NCI-H510A (cell line): ENCODE results near the gene HSD17B4.
A peak's percentile ranks its signal among the peaks of the same experiment; 100 is the strongest.
"Not testable (repeated sequence)": the region's sequence is repeated elsewhere in the genome, so short reads cannot be mapped to it uniquely, and the experiment has no call there.

Source experiments
- DNase-seq: peaks from one replicate; lab custom pipeline; 2025; lab: John Stamatoyannopoulos, UW

HSD17B4 gene, protein sequence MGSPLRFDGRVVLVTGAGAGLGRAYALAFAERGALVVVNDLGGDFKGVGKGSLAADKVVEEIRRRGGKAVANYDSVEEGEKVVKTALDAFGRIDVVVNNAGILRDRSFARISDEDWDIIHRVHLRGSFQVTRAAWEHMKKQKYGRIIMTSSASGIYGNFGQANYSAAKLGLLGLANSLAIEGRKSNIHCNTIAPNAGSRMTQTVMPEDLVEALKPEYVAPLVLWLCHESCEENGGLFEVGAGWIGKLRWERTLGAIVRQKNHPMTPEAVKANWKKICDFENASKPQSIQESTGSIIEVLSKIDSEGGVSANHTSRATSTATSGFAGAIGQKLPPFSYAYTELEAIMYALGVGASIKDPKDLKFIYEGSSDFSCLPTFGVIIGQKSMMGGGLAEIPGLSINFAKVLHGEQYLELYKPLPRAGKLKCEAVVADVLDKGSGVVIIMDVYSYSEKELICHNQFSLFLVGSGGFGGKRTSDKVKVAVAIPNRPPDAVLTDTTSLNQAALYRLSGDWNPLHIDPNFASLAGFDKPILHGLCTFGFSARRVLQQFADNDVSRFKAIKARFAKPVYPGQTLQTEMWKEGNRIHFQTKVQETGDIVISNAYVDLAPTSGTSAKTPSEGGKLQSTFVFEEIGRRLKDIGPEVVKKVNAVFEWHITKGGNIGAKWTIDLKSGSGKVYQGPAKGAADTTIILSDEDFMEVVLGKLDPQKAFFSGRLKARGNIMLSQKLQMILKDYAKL

DNA sequence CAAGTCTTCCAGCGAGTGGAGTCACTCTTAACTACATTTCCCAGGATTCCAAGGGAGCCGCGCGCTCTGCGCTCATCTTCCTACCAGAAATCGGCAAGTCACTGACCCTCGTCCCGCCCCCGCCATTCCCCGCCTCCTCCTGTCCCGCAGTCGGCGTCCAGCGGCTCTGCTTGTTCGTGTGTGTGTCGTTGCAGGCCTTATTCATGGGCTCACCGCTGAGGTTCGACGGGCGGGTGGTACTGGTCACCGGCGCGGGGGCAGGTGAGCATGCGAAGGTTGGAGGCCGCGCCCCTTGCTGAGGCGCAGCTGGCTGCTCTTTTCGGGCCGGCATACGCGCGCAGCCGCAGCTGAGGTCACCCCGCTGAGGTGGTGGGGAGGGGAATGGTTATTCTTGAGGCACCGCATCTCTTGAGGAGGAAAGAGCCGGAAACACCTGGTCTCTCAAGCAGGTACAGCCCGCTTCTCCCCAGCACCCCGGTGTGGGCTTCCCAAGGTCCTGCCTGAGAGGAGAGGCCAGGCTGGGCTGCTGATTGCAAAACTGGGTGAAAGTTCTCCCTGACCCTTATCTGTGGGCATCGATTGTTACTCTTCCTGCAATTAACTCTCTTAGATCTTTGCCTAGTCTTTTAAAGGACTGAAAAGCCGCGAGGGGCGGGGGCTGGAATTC, at the start of gene HSD17B4:
Gene HSD17B4 (plus strand): TSS at position 125 of the 667 bp plus-strand sequence. CDS start 79 bp downstream, at position 204.
- DNase-seq = peak; percentile 90

DNA sequence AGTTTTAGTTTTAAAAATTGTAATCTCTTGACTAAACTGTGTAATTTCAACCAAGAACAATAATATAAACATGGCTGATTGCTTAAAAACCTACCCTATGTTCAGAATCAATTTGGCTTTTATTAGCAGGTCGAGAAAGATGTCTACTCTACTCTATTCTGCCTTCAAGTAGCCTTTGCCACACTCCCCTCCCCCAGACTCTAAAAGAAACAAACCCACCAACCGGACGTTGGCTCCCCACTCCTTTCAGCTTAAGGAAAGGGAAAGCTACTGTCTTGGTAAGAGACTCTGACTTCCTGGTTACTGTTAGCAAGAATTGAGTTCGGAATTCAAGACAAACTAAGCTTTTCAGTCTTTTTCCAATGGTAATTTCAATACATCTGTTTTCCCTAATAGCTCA, 49.7 kb upstream of the HSD17B4 start:
- no peak for DNase-seq

DNA sequence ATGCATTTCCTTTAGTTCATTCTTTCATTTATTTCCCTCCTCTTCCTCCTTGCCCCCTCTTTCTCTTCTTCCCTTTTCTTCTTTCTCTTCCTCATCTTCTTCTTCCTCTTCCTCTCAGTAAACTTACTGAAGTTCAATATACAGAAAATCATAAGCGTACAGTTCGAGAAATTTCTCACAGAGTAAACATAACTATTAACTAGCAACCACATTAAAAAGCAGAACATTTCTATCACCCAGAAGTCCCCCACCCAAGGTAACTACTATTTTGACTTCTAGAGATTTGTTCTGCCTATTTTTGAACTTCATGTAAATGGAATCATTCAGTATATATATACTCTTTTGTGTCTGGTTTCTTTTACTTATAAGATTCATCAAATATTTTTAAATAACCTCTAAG, 48.3 kb upstream of the HSD17B4 start:
- no peak for DNase-seq

DNA sequence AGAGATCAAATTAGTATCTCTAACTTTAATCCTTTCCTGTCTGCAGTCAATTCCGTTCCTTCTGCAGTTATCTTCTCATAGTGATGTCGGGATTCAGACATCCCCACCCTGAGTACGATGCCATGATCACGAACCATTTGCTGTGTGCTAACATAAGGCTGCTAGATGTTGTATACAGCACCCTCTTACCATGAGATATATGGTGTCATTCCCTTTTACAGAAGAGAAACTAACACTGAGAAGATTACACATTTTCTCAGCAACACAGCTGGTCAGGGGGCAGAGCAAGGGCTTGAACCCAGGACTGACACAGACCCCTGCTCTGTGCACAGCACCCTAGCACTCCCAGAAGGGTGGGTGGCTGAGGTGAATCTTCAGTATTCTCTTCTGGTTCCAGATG, 46.9 kb upstream of the HSD17B4 start:
- no peak for DNase-seq

DNA sequence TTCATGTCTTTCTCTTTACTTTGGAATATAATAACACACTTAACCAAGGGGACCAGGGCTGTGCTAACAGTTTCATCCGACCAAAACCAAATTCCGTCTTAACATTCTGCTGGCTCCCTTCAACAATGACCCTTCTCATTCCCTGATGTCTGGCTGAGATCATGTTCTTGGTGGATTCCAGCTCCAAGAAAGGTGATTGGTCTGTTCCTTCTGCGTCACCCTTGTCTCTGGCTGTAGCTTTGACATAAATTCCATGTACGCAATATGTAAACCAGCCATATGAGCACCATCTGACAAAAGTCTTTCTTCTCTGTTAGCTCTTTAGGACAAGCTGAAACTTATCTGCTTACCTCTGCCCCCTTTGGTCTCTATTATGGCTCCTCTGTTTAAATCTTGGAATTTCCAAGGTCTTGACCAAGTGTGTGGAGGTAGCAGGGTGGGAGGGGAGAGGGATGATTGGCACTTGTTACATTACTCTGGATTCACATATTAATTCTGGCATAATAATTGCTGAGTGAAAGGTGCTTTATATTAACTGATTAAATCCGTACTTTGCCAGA, 45.7 kb upstream of the HSD17B4 start:
- no peak for DNase-seq

DNA sequence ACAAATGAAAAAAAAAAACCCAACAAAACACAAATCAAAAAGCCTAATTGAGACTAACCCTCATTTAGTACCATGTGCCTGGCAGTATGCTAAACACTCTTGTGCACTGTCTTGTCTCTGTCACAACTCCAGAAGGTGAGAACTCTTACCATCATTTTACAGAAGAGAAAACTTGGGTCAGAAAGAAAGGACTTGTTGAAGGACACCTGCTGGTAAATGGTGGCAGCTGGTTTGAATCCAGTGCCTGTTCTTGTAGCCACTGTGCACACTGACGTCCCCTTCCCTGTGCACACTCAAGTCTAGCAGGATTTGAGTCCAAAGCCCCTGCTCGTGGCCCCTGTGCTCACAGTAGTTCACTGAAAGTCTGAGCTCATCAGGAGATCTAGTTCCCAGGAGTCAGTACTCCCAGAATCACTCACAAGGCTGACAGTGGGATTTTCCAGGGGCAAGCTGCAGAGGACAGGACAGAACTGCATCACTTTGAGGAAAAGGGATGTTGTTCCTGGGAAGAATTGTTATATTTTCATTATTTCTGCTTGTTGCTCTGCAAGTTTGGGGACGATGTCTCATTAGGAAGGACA, 43.0 kb upstream of the HSD17B4 start:
- DNase-seq = no peak

DNA sequence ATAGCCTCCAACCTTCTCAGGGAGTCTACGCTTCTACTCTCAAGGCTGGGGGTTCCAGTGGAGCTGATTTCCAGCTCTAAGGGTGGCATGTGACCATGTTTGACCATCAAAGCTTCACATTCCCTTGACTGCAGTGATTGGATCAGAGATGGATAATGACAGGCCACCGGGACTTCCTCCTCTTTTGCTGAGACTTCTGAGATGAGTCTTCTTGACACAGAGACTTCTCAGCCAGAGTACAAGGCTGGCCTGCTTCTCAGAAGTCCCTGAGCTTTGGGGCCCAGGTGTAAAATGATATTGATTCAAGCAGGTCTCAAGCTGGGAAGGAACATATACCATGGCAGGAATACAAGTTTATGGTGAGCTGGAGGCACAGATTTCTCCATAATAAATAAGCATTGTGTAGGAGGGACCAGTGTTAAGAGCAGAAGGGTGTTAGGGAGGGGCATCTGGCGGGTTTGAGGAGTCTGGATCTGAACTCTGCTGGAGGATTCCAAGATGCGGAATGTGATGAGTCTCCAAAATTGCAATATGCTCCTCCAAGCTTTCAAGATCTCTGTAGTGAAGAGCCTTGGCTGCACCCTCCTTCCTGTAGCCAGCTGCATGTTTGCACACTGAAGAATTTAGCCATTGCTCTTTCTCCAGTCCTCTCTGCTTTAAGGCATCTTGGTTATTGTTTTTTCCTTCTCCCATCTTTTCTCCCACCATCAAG, 41.7 kb upstream of the HSD17B4 start:
- no peak for DNase-seq

DNA sequence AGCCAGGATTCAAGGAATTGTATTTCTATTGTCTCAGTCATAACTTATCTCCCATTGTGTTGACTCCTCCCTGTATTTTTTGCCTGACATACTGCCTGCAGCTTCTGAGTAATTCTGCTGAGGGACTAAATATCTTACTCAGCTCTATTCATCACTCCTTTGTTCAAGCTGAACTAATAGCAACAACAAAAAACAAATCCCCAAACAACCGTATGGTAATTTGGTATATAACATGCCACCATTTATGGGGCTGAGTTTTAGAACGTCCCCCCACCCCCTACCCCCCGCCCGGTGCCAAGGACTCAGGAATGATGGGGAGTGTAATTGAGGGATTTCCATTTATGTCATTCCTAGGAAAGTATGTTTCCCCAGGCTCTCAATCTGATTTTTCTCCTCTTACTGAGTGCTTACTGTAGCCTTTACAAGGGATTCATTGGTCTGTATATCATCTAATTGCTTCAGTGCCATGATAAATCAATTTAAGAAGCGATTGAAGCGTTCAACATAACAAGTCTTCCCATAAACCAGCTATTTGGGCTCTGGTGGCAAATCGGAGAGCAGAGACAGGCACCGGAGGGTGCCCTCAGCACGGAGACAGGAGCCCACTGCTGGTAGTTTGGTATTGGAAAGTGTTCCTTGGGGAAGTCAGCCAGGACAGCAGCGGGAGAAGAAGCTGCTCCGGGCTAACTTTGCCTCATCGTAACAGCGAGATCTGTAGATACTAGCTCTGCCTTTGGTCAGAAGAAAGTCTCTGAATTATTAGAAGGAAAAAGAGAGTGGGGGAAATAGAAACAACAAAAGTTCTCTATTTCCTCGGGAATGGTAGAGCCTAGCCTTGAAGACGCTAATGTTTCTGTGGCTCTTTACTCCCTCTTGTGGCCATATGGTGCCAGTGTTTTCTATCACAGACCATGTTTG, 40.7 kb upstream of the HSD17B4 start:
- no peak for DNase-seq

DNA sequence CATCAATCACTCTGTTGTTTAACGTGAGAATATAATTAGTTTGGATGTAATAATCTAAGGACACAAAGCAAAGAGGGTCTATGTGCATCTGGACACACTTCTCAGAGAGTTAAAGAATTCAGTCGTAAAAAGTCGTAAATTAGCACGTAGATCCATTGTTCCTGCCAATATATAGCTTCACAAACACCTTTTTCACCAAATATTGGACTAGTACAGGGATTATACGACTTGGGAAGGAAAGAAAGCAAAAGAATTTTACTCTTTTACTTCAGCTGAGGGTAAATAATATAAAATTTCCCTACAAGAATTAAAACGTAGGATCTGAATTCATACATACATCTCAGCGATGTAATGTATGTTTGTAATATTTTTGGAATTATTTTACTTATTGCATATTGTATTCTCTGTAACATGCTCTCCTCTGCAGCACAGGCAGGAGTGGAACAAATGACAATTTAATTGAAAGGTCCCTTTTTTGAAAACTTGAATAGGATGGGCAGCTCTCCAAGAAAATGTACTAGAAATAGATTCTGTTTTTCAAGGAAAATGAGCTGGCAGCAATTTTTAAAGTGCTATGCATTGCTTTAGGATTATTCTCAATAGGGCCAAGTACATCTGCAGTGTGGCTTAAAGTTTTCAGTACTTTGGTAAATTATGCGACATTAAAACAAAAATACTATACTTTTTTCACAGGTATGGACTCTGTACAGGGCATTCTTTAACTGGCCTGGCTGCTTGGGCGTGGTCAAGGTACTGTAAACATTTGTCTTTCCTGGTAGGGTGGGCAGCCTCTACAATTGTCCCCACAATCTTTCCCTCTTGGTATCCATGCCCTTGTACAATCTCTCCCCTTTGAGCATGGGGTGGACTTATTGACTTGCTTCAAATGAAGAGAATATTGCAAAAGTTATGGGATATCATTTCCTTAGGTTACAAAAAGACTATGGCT, 39.7 kb upstream of the HSD17B4 start:
- no peak for DNase-seq

DNA sequence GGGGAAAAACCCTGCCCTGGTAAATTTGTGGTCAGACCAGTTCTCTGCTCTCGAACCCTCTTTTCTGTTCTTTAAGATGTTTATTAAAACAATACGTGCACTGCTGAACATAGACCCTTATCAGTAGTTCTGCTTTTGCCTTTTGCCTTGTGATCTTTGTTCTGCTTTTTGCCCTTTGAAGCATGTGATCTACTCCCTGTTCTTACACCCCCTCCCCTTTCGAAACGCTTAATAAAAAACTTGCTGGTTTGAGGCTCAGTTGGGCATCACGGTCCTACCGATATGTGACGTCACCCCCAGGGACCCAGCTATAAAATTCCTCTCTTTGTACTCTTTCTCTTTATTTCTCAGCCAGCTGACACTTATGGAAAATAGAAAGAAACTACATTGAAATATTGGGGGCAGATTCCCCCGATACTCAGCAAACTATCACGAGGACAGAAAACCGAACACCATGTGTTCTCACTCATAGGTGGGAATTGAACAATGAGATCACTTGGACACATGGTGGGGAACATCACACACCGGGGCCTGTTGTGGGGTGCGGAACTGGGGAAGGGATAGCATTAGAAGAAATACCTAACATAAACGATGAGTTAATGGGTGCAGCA, 38.1 kb upstream of the HSD17B4 start:
- not testable (repeated sequence) for DNase-seq

DNA sequence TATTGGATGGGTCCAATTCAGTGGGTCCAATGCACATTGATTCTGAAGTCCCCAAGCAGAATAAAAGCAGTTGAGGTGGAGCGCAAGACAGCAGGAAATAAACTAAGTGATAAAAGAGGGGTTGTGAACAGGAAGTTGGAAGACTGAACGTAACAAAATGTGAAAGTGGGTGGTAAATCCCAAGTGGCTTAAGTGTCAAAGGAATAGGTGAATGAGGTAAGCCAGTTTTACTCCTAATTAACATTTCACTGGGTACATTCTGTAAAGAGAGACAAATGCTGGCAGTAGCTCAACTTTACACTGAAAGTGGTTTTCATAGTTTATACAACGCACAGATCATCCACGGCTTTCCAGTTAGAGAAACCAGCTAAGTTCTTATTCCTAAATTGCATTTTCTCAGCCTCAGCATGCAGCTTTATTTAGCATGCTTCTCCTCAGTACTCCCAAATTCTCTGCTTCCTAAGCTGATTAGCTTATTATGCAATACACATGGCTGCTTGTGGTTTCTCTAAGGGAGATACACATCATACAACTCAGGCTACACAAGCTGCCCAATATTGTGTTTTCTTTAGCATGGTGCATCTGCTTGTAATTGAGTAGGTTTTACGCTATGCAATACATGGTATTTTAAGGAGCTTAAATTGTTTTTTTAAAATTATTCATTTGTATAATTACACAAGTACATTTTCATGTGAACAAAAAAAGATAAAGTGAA, 34.2 kb upstream of the HSD17B4 start:
- DNase-seq = no peak

DNA sequence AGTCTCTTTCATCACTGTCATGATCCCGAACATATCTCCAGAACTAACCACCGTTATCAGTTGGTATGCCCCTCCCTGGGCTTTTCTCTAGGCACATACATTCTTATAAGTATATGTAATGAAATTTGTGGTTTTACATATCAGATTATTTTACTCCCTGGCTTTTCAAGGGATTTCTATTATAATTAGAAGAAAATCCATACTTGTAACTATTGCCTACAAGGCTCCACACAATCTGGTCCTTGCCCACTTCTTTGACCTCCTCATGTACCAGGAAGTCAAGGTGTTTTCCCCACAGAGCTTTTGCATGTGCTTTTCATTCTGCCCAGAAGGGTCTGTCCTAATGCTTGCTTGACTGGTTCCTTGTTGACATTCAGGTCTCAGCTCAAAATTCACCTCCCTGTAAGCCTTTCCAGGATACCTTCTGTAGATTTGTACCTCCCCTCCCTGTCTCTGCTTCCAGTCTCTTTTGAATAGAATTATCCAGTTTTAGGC, 33.6 kb upstream of the HSD17B4 start:
- DNase-seq = no peak

DNA sequence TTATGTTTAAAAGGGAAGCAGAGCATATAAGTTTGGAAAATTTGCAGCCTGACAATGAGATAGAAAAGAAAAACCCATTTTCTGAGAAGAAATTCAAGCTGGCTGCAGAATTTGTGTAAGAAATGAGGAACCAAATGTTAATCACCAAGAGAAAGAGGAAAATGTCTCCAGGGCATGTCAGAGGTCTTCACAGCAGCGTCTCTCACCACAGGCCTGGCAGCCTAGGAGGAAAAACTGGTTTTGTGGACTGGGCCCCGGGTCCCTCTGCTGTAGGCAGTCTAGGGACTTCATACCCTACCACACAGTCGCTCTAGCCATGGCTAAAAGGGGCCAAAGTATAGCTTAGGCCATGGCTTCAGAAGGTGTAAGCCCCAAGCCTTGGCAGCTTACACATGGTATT, 32.1 kb upstream of the HSD17B4 start:
- no peak for DNase-seq

DNA sequence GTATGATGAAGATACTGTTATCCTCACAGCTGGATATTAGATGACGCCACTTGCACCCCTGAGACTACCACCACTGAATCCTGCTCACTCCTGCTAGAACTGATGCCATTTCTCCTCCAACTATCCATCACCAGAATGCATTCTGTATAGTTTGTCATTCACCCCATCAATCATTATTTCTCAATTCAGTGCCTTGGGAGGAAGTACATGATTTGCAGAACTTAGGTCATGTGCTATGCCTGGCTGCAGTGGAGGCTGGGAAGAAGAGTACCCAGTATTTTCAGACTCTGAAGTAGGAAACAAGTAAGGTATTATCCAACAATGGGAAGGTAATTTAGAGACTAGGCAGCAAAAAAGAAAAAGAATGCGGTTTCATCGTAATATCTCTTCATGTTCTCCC, 26.2 kb upstream of the HSD17B4 start:
- DNase-seq = no peak

DNA sequence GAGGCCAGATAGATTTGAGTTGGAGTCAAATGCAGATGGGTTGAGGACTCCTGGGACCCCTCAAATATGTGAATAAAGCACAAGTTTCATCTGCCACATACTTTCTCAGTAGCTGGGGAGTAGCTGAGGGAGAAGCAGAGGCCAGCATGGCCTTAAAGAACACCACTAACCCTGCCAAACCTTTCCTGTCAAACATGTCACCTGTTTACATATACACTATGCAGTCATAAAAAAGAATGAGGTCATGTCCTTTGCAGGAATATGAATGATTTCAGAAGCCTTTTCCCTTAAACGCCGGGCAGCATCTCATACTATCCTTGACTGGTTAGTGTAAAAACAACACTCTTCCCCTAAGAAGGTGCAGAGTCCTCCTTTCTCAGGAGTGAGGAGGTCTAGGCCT, 25.2 kb upstream of the HSD17B4 start:
- DNase-seq = no peak

DNA sequence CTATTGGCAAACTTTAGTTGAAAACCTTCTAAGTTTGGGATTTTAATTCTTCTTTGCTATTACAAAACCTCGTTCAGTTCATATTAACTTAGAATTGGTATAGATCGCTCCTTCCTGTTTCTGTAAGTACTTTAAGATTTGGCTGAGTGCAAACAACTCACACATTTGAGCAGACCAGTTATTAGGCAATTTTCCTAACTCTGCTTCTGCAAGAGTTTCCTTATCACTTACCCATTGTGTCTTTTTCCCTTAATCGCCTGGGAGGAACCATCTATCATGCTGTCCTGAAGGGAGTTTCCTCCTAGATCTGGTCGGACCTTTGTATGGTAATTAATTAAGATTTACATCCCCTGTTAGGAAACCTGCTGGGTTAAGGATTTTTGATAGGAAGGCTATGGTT, 24.7 kb upstream of the HSD17B4 start:
- DNase-seq = not testable (repeated sequence)

DNA sequence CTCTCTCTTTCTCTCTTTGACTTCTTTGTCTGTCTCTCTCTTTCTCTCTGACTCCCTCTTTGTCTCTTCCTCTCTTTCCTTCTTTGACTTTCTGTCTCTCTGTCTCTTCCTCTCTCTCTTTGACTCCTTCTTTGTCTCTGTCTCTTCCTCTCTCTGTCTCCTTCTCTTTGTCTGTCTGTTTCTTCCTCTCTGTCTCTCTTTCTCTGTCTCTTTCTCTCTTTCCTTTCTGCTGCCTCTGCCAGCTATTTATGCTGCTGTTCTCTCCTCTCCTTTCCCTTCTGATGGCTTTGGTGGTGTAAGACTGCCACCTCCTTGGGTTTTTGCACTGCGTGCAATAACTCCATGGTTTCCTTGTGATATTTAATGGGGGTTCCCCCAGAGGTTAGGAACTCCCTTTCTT, 24.1 kb upstream of the HSD17B4 start:
- DNase-seq = not testable (repeated sequence)

DNA sequence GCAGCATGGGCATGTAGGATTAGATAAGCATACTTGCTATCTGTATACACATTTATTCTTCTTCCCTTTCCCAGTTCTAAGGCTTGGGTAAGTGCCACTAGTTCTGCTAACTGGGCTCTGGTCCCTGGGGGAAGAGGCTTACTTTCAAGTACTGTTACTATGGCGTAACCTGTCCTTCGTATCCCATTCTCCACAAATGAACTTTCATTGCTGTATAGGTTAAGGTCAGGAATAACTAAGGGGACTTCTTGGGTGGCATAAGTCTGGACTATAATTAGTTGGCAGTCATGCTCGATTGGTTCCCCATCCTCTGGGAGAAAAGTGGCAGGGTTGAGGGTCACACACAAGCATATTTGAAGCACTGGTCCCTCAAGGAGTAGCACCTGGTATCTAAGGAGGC, 23.7 kb upstream of the HSD17B4 start:
- DNase-seq = not testable (repeated sequence)
